ENCODE data around the gene GNLY. TPM values are rescaled to one million over a fixed set of nuclear protein-coding genes. Genes with fewer than 3 reads are reported as not detected.

Gene GNLY
- total and polyA plus RNA-seq, 2 donors (not counting 3 experiments of a cell fraction or from before 2014, with no cell fraction given): not detected

GRCh38 chr2:85666435-85667316 is 27.5 kb upstream of the GNLY start:
- H2AFZ ChIP-seq (ENCODE audit: low read depth, low read length): no peak overlapping the region
- no peaks in the 10 kb centered on the region for H3K9me1 ChIP-seq (replicated peaks; ENCODE audit: control insufficient read depth, extremely low read depth, insufficient read depth, low read length)
- no peak for DNase-seq (ENCODE audit: low read depth, low spot score)
- CTCF ChIA-PET: no interaction called here
- no peak for FAIRE-seq
- H3K4me3 ChIP-seq (replicated peaks in 1 of 3; ENCODE audit: insufficient read depth in 1 of 3, low read depth in 1 of 3, low read length in 3 of 3): no peak overlapping the region
- no TSS peak for BruUV-seq (replicated peaks)
- H3K4me2 ChIP-seq (ENCODE audit: insufficient read depth, low read length): no peak overlapping the region
- intact Hi-C loops (cut with micrococcal nuclease): no loop called here
- POLR2A ChIA-PET: no interaction called here
- H3K27ac ChIP-seq (ENCODE audit: insufficient read depth, low read depth, low read length): no peak overlapping the region
- no peaks in the 10 kb centered on the region for H3K9me3 ChIP-seq (replicated peaks; ENCODE audit: control insufficient read depth, insufficient read depth, low read length)
- no peaks in the 10 kb centered on the region for H3K36me3 ChIP-seq (ENCODE audit: control insufficient read depth in 2 of 2, extremely low read depth in 1 of 2, insufficient read depth in 2 of 2, low read length in 2 of 2)
- H3K4me1 ChIP-seq (ENCODE audit: control insufficient read depth, extremely low read depth, insufficient read depth, low read length): peaks cover 14% of the 10 kb centered on the region
- H3K9ac ChIP-seq (replicated peaks; ENCODE audit: extremely low read depth, insufficient read depth, low read length): no peak overlapping the region
- no peaks in the 10 kb centered on the region for H3K79me2 ChIP-seq (ENCODE audit: control insufficient read depth, insufficient read depth, low read length)
- H3K27me3 ChIP-seq (ENCODE audit: control insufficient read depth in 2 of 2, insufficient read depth in 2 of 2, low read length in 2 of 2): no peaks in the 10 kb centered on the region
- H4K20me1 ChIP-seq (replicated peaks; ENCODE audit: control insufficient read depth, extremely low read depth, insufficient read depth, low read length): no peaks in the 10 kb centered on the region
- TF ChIP-seq EZH2 (IDR thresholded peaks at IDR 0.05; ENCODE audit: borderline replicate concordance, low read depth, low read length, severe bottlenecking) (no peak), POLR2A (IDR thresholded peaks at IDR 0.05; ENCODE audit: low read depth, low read length) (no peak), FOS (IDR thresholded peaks at IDR 0.05; ENCODE audit: borderline replicate concordance, insufficient read depth, low read length) (no peak), GATA2 (IDR thresholded peaks at IDR 0.05; ENCODE audit: insufficient read depth, insufficient read length, low read depth, low read length) (no peak), MYC (IDR thresholded peaks at IDR 0.05; ENCODE audit: low read depth, low read length) (no peak), POLR2AphosphoS5 (IDR thresholded peaks at IDR 0.05; ENCODE audit: insufficient read depth, low read depth, low read length) (no peak), JUN (IDR thresholded peaks at IDR 0.05; ENCODE audit: borderline replicate concordance, insufficient read depth, insufficient read length, low read depth) (no peak)
- TF ChIP-seq, protein P1, sequence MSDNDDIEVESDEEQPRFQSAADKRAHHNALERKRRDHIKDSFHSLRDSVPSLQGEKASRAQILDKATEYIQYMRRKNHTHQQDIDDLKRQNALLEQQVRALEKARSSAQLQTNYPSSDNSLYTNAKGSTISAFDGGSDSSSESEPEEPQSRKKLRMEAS (IDR thresholded peaks at IDR 0.05; ENCODE audit: insufficient read depth, insufficient read length): no peak
- TF ChIP-seq, protein P2, sequence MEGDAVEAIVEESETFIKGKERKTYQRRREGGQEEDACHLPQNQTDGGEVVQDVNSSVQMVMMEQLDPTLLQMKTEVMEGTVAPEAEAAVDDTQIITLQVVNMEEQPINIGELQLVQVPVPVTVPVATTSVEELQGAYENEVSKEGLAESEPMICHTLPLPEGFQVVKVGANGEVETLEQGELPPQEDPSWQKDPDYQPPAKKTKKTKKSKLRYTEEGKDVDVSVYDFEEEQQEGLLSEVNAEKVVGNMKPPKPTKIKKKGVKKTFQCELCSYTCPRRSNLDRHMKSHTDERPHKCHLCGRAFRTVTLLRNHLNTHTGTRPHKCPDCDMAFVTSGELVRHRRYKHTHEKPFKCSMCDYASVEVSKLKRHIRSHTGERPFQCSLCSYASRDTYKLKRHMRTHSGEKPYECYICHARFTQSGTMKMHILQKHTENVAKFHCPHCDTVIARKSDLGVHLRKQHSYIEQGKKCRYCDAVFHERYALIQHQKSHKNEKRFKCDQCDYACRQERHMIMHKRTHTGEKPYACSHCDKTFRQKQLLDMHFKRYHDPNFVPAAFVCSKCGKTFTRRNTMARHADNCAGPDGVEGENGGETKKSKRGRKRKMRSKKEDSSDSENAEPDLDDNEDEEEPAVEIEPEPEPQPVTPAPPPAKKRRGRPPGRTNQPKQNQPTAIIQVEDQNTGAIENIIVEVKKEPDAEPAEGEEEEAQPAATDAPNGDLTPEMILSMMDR (IDR thresholded peaks at IDR 0.05; ENCODE audit: extremely low read depth in 1 of 2, insufficient read depth in 1 of 2, low read depth in 1 of 2, low read length in 2 of 2): no peak
- dilution Hi-C loops (cut with MboI; ENCODE audit: extremely low pct_ligation_motif_present, low sequenced_read_pairs): no loop called here

Measured in endothelial cell of umbilical vein (primary cell).